Ovary (tissue), 9 donors: ENCODE results near the gene FKBP2. TPM values are rescaled to one million over a fixed set of nuclear protein-coding genes. Genes with fewer than 3 reads are reported as not detected.
A peak's percentile ranks its signal among the peaks of the same experiment; 100 is the strongest.

ENCODE experiments used
- DNase-seq, 5 donors: peaks; one replicate each; pipeline ENCODE4 v3.0.0-alpha.2; 2019 to 2020
- H3K27ac ChIP-seq, 2 donors: fragments of 200-600 bp; one replicate each; pipeline versions ENCODE4 v1.5.1 to v1.8.0; 2019 to 2022
- H3K27me3 ChIP-seq: fragments of 200-600 bp; one replicate; pipeline ENCODE4 v1.8.0; 2022
- H3K36me3 ChIP-seq: fragments of 200-600 bp; sonication (generic); one replicate; pipeline ENCODE4 v1.5.1; 2019
- H3K4me1 ChIP-seq: one replicate; pipeline ENCODE4 v1.8.1; 2013; ENCODE audit warnings: mild to moderate bottlenecking, moderate library complexity; ENCODE audit not compliant: insufficient read depth
- H3K4me3 ChIP-seq: fragments of 200-600 bp; sonication (generic); one replicate; pipeline ENCODE4 v1.5.1; 2017
- H3K9me3 ChIP-seq, 2 donors: fragments of 200-600 bp in 1 of 2; sonication (generic) in 1 of 2; one replicate each; pipeline versions ENCODE4 v1.5.1 to v1.8.1; 2013 to 2019; ENCODE audit warnings: mild to moderate bottlenecking in 1 of 2, moderate library complexity in 1 of 2
- CTCF ChIP-seq, 3 donors: fragments of 450-650 bp in 2 of 3; fragments of 200-600 bp in 1 of 3; IDR thresholded peaks; one replicate each; pipeline versions ENCODE4 v1.5.1 to v1.8.0; 2016 to 2022; ENCODE audit warnings: antibody characterized with exemption in 3 of 3, mild to moderate bottlenecking in 1 of 3
- EP300 ChIP-seq: sonication (generic); formaldehyde crosslinking; IDR thresholded peaks from one replicate; pipeline ENCODE4 v1.6.1; 2017; ENCODE audit warnings: antibody characterized with exemption
- POLR2A ChIP-seq: fragments of 450-650 bp; IDR thresholded peaks from one replicate; pipeline ENCODE4 v1.6.1; 2017; ENCODE audit warnings: antibody characterized with exemption, mild to moderate bottlenecking, moderate library complexity
- WGBS, 3 donors: extraction: QIAGEN DNeasy Blood & Tissue Kit in 1 of 3; methylation state at CpG; one replicate each; pipeline versions ENCODE4 v1.1.5 to v1.1.7; 2013 to 2017; 5-methylcytosine and 5-hydroxymethylcytosine counted together
- intact Hi-C, 4 donors: fragments of 100-400 bp; cut with DNase I; formaldehyde crosslinking; loops; one replicate each; pipeline versions ENCODE4 v1.11.0 to v1.15.1; 2022 to 2023
- polyA plus RNA-seq, 2 donors: library from polyadenylated mRNA; stranded (reverse); fragments of 200-250 nt in 1 of 2; fragments of 350-450 nt in 1 of 2; fragmentation: Illumina TruSeq in 1 of 2; extraction: RNeasy Lipid Tissue Mini Kit (QIAGEN cat#74804) in 1 of 2; gene quantifications; one replicate each; pipeline ENCODE4 v1.2.3, GENCODE V29; 2013 to 2014
- total RNA-seq, 7 donors: library from RNA; depleted of rRNA in 2 of 7; stranded (reverse); fragments of >200 nt in 2 of 7; fragmentation: NEBNext Ultra II Directional in 3 of 7; extraction: Animal tissue kit (Norgen Biotek cat#: 25700) in 3 of 7; gene quantifications; one replicate each; pipeline versions ENCODE4 v1.1.0 to v1.2.4, GENCODE V29; 2016 to 2023
- donor health status: DM: no; HTN: no; CAD: no; lungs with moderate emphysema.
- donor health status: DM: no; HTN: no; CAD: no.
- donor health status: Bipolar disorder and iron deficiency.
- donor health status: DM: yes; HTN: yes; CAD: no.
- donor health status: DM: no; HTN: no; CAD: no.
- donor health status: DM: yes; HTN: yes; CAD: no.

The FKBP2 gene
- total and polyA plus RNA-seq, 9 donors = 25.1 to 132 (median 49.5) TPM

DNA sequence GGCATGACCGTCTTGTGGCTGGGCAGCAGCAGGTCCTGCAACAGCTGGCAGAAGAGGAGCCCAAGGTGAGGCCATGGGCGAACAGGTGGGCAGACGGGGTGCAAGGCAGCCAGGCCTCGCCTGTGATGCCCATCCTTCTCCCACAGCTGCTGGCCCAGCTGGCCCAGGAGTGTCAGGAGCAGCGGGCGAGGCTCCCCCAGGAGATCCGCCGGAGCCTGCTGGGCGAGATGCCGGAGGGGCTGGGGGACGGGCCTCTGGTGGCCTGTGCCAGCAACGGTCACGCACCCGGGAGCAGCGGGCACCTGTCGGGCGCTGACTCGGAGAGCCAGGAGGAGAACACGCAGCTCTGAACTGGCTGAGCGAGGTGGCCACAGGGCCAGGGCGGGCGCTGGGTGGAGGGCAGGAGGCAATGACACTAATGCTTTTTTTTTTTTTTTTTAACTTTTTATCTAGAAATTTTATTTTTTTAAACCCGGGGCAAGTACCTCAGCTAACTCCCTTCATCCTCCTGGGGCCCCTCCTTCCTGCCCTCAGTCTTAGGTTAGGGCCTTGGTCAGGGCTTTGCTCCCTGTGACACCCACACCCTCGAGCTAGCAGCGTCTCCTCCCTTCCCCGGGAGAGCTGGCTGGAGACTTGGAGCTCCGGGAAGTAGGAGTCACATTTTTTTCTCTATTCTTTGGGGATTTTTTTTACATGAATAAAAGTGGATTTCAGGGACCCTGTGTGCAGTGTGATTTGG, 26.5 kb downstream of the FKBP2 start:
- no peaks in the 10 kb centered on the region for H3K36me3 ChIP-seq
- H3K27ac ChIP-seq = peak overlapping the region in 1 of 2 donors; percentile 90
- WGBS, 3 donors = 70 to 71% (median 70%) methylated on average over 27 of the region's 27 CpGs
- no peaks in the 10 kb centered on the region for H3K9me3 ChIP-seq
- no peak overlapping the region for H3K4me3 ChIP-seq
- intact Hi-C loops = loop anchor here in 2 of 4 donors (10.0 kb wide), 1 partner anchor 63 kb away; the partner anchor contains the start of gene FERMT3 (in 2 of the 2)
- no peaks in the 10 kb centered on the region for H3K27me3 ChIP-seq
- peaks cover 9% of the 10 kb centered on the region for H3K4me1 ChIP-seq
- DNase-seq = peak in 3 of 5 donors; percentile 55 to 66 (median 66)
- no peak for TF ChIP-seq EP300
- no peak for TF ChIP-seq POLR2A
- TF ChIP-seq CTCF (IDR thresholded peaks at IDR 0.05) = no peak

DNA sequence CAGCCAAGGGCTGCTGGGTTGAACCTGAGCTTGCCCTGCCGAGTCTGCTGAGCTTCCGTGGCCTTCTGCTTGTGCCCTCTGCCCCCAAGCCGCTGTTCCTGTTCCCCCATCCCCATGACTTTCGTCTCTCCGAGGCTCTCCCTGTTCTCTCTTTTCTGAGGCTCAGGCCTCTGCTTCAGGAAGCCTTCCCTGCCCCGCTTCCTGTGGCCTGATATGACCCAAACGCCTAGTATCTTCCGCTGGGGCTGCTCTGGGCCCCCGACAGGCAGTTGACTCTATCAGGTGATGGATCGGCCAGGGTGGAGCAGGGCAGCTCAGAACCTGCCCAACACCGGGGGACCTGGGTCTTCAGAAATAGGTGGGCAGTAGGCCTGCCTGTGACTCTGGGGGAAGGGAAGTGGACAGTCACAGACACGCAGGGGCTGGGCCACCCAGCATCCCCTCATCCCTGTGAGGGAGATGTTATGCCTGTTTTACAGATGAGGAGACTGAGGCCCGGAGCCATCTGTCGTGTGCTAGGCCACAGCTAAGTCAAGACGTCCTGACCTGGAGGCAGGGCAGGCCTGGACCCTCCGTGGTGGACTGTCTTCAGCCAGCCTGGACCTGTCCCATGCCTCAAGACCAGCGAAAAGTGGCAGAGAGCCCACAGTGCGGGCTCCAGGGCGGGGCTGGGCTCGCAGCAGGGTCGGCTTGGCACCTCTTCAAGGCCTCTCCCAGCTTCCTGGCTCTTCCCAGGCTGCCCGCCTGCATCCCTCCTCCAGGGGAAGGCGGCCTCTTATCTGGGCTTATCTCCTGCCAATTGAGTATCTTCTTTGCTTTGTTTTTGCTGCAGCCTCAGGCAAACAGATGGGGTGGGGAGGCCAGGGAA, 27.4 kb downstream of the FKBP2 start:
- no peaks in the 10 kb centered on the region for H3K27me3 ChIP-seq
- peaks cover 9% of the 10 kb centered on the region for H3K4me1 ChIP-seq
- H3K36me3 ChIP-seq = no peaks in the 10 kb centered on the region
- H3K27ac ChIP-seq = peak overlapping the region; percentile 13 to 90
- no peaks in the 10 kb centered on the region for H3K9me3 ChIP-seq
- TF ChIP-seq CTCF (IDR thresholded peaks at IDR 0.05) (peak in 1 of 3 donors; percentile 18), POLR2A (no peak)
- 17 to 29% (median 19%) methylated on average over 21 to 23 of the region's 23 CpGs for WGBS, 3 donors
- DNase-seq = peak; percentile 82 to 93 (median 90)
- intact Hi-C loops = loop anchor here in 2 of 4 donors (10.0 kb wide), 1 partner anchor 63 kb away; the partner anchor contains the start of gene FERMT3 (in 2 of the 2)
- H3K4me3 ChIP-seq = peak overlapping the region; percentile 75

DNA sequence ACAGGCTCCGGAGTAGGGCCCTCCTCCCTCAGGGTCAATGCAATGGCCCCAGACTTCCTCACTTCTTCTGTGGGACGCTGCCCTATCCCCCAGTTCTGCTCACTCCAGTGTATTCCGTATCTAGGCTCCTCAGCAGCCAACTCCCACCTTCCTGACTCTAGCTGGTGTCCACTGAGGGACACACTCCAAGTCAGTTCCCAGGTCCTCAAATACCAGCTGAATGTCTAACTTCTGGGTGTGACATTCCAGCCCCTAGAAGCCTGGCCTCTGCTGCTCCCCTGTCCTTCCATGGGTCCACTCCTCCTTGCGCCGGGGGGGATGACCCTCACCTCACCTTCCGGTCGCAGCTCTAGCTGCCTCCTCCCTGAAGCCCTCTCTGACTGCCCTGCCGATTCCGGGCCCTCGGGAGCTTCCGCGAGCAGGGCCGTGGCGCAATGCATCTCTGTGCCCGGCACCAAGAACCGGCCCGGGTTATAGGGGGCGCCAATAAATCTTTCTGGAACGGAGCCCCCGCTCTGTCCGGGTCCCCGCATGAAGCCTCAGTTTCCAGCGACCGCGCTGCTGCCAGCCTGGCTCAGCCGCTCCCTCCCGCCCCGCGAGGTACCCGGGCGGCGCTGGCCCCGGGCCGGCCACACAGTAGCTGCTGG, 28.1 kb downstream of the FKBP2 start:
- Histone ChIP-seq H3K27me3 (no peaks in the 10 kb centered on the region), H3K27ac (peak overlapping the region; percentile 69 to 90), H3K4me3 (peak overlapping the region; percentile 75), H3K9me3 (no peaks in the 10 kb centered on the region), H3K36me3 (no peaks in the 10 kb centered on the region), H3K4me1 (peaks cover 9% of the 10 kb centered on the region)
- WGBS, 3 donors = 0% methylated on average over 28 to 34 of the region's 34 CpGs
- DNase-seq = peak in 4 of 5 donors; percentile 68 to 83 (median 75)
- TF ChIP-seq EP300 (no peak), POLR2A (no peak), CTCF (IDR thresholded peaks at IDR 0.05) (no peak)
- intact Hi-C loops = loop anchor here in 2 of 4 donors (10.0 kb wide), 1 partner anchor 64 kb away; the partner anchor contains the start of gene FERMT3 (in 2 of the 2)
